IPS-NIHi7 (cell line): ENCODE results near the gene GRM6.

ENCODE experiments used
- DNase-seq: peaks from one replicate; pipeline ENCODE4 v3.0.0; 2012; ENCODE audit warnings: mixed read lengths; ENCODE audit errors: extremely low spot score

The GRM6 gene

DNA sequence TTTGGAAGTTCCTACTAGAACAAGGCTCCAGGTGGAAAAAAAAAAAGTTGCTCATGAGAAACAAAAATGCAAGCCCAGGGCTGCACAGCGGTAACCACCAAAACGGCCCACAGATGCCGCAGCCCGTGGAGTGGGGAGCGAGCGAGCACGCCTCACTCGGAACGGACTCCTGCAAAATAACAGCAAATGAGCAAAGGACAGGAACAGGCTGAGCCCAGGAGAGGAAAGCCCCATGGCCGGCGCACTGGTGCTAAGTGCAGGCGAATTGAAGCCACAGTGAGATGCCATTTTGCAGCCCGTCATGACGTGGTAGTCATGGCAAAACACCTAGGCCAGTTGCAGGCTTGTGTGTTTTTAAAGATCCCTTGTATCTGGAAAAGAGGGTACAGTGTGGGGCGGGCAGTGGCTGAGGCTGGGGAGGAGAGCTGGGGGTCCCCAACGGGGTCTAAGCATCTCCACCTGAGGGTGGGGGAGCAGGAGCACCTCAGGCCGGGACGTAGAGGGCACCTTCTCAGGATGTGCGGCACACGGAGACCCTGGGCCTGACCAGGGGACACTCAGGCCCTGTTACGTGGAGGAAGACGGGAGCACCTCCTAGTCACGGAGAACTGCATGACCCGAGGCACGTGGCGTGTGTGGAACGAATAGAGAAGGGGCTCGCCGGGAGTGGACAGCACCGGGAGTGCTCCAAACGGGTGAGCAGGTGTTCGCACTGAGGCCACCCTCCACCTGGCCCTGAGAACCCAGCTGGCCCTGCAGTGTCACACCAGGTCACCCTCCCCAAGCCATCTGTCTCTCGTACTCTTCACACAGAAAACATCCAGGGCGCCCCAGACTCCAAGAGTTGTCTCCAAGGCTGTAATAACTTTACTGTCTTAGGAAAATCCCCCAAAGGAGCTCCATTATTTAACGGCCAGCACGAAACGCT is 10.7 kb downstream of the GRM6 start:
- no peak for DNase-seq

DNA sequence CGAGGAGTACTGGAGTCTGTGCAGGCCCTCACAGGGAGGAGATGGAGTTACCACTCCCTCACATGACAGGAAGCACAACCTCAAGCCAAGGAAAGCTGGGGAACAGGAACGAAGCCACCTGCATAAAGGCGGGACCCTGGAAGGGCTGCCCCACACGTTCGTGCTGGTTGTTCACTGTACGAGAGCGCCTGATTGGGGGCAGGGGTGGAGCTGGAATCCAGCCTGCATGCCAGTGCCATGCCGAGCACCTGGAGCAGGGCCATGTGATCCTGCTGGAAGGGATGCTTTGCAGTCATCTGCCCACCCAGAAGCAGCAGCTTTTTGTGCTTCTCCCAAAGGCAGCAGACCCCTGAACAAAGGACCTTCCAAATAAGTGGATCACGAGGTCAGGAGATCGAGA is 11.4 kb downstream of the GRM6 start:
- DNase-seq: no peak

DNA sequence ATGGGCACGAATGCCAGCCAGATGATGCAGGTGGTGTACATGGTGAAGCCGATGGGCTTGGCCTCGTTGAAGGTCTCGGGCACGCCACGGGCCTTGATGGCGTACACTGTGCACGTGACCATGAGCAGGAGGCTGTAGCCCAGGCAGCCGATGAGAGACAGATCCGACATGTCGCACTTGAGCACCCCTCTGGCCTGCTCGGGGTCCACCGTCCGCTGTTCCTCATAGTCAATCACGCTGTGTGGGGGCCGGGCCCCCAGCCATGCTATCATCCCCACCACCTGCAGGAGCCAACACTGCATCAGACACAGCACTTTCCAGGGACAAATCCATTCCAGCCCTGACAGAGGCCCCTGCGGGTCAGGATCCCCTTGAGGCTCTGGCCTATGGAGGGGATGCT is 12.2 kb downstream of the GRM6 start:
- DNase-seq: no peak

DNA sequence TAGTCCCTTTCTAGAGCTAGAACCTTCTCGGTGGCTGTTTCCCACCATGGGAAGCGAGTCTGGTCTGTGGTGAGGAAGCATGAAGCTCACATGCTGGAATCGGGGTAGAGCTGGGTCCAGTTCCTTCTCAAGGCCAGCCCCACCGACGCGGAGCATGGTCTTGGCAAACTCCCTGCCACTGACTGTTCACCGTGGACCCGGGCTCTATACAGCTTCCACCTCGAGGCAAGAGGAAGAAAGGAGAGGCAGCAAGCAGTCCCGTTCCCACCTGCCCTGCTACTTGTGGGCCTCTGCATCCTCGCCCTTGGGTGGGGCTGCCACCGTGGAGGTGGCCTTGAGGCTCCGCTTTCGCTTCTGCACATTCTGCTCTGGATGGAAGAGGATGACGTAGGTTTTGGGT is 13.7 kb downstream of the GRM6 start:
- DNase-seq: no peak

DNA sequence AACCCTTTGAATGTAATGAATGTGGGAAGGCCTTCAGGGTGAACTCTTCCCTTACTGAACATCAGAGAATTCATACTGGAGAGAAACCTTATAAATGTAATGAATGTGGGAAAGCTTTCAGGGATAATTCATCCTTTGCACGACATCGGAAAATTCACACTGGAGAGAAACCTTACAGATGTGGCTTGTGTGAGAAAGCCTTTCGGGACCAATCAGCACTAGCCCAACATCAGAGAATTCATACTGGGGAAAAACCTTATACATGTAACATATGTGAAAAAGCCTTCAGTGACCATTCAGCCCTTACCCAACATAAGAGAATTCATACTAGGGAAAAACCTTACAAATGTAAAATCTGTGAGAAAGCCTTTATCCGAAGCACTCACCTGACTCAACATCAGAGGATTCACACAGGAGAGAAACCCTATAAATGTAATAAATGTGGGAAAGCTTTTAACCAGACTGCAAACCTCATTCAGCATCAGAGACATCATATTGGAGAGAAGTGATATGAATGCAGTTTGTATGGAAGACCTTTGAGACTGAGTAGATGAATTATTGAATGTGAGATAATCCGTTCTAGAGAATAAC is 29.6 kb downstream of the GRM6 start:
- no peak for DNase-seq

DNA sequence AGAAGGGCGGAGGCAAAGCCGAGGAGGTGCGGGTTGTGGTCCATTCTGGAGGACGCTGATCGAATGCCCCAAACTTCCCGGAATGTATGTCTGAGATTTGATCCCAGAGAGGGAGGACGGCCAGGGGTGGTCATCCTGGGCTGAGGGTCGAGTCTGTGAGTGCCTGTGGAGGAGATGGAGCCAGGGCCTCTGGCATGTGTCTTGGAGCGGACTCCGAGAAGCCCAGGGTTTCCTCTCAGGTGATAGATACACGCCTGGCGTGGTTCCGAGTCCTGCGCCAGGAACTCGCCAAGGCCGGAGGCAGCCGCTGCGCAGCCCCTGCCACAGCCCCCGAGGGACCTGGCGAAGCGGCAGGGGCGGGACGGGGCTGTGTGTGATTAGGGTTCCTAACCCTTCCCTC is 53.8 kb downstream of the GRM6 start:
- DNase-seq: no peak

DNA sequence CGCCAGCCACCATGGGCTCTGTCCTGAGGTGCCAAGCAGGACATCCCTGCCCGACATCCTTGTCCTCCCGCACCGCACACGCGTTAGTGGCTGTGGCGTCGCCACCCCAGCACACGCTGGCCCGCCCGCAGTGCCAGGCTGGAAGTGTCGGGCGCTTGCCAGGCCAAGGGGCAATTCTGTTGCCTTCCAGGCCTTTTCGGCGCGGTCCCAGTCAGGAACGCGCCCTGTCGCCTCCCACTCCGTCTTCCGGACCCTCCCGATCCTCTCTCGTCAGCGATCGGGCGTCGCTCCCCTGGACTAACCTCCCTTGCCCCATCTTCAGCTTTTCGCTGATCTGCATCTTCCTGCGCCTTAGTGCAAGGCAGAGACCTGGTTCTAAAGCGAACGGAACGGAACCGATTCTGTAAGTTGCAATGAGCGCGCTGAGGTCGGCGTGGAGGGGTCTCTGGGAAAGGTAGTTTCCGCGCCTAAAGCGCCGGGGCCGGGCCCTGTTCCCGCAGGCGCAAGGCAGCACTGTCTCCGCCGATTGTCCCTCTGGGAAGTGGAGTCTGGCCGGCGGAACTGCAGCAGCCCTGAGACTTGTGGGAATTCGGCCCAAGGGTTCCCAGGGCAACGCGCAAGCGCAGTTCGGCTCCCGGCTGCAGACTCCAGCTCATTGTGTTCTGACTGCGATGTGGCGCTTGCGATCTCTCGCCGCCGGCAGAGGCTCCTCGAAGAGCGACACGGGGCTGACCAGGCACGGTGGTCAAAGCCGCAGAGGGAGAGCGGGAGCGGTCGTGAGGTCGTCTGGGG is 54.4 kb downstream of the GRM6 start, which contains the start of gene ZNF454:
Gene ZNF454, plus strand, starts transcription at position 630 of the 792 bp plus-strand sequence. CDS start 1,594 bp downstream, outside the sequence.
- DNase-seq: peak; percentile 99

DNA sequence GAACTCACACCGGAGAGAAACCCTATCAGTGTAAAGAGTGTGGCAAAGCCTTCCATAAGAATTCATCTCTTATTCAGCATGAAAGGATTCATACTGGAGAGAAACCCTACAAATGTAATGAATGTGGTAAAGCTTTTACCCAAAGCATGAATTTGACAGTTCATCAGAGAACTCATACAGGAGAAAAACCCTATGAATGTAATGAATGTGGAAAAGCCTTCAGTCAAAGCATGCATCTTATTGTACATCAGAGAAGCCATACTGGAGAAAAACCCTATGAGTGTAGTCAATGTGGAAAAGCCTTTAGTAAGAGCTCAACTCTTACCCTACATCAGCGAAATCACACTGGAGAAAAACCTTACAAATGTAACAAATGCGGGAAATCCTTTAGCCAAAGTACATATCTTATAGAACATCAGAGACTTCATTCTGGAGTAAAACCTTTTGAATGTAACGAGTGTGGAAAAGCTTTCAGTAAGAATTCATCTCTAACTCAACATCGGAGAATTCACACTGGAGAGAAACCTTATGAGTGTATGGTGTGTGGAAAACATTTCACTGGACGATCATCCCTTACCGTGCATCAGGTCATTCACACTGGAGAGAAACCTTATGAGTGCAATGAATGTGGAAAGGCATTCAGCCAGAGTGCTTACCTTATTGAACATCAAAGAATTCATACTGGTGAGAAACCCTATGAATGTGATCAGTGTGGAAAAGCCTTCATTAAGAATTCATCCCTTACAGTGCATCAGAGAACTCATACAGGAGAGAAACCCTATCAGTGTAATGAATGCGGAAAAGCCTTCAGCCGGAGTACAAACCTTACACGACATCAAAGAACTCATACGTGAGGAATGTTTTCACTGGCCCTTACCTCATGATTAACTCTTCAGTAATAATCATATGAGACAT is 63.0 kb downstream of the GRM6 start:
- DNase-seq: no peak
